HG03520 (cell line): ENCODE measurements around the gene DLK2.

Source experiments
- ATAC-seq: cut with Tn5 transposase; IDR thresholded peaks from one replicate; pipeline ENCODE4 v1.9.1; 2021; ENCODE audit warnings: mild to moderate bottlenecking, moderate library complexity; ENCODE audit not compliant: unreplicated experiment

The DLK2 gene

DNA sequence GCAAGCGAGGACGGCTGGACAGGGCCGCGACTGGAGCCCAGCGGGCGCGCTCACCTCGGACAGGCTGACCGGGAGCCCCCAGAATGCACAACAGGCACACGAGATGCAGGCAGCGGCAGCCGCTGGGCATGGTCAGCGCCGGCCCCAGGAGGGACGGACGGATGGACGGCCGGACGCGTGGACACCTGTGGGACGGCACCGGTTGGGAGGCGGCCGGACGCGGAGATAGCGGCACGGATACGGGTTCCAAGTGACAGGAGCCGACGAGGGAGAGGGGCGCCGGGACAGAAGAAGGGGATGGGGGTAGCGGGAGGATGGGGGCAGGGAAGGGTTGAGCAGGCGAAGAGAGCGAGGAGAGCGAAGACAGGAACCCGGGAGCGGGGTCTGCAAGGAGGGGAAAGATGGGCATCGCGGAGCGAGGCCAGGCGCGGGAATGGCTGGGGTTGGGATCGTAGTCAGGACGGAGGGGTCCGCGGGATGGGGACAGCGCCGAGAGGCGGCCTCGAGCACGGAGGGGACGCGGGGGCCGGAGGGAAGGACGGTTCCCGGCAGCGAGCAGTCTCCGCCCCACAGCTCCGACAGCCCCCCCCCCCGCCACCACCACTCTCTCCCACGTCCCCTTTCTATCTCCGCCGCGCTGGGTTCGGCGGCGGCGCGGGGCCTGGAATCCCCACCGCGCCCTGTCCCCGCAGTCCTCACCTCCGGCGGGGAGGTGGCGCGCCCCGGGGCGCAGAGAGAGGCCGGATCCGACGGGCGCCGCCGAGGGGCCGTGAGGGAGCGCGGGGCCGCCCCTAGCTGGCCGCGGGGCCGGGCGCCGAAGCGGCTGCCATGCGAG is 435 bp downstream of the DLK2 start:
- ATAC-seq: no peak

GRCh38 chr6:43454290-43454695 is 1.1 kb downstream of the DLK2 start:
- no peak for ATAC-seq

DNA sequence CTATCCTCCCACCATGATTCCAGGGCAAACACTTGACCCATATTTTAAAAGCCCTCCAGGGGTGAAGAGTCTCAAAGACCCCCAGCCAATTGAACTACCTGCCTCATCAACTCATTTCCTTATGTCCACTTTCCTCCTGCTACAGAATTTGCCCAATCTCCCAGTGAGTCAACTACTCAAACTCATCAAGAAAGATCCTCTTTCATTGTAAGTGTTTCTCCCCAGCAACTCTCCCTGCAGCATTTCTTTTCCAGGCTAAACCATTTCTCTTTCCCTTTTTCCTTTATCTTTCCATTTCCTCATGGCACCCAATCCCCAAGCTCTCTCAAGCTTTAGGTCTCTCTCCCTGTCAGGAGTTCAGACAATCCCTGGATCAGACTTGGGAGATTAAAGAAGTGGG is 1.5 kb downstream of the DLK2 start:
- ATAC-seq: no peak

DNA sequence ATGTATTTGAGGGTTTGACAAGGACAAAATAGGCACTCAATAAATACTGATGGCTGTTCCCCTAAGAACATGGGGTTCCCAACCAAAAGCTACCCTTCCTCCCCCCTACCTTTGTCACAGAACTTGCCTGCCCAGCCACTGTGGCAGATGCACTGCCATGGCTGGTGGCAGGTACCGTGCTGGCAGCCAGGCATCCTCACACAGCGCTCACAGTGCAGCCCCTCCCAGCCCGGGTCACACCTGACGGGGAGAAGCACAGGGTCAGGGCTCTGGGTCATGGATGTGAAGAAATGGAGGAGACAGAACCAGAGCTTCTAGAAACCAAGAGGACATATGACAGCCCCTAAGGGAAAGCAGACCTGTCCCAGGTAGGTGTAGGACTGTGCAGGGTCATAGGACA is 2.5 kb downstream of the DLK2 start:
- no peak for ATAC-seq

- ATAC-seq: no peak
These were observed 3.4 kb downstream of the DLK2 start for GRCh38 chr6:43451939-43452338.

GRCh38 chr6:43451348-43451747 is 4.0 kb downstream of the DLK2 start:
- ATAC-seq: no peak

DNA sequence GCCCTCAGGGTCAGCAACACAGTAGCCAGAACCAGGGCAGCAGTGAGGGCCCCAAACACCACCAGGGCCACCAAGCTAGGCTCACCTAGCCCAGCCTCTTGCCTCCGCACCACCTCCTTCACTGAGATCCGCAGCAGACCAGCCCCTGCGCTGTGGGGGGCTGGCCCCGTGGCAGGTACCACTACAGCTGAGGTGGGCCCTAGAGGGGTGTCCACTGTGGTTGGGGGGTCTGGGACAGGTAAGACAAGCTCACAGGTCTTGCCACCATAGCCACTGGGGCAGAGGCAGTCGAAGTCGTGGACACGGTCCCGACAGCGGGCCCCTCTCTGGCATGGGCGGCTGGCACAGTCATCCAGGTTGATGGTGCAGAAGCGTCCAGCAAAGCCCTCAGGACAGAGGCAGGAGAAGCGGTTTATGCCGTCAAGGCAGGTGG is 4.6 kb downstream of the DLK2 start:
- no peak for ATAC-seq

GRCh38 chr6:43448916-43449315 is 6.4 kb downstream of the DLK2 start:
- ATAC-seq: no peak

DNA sequence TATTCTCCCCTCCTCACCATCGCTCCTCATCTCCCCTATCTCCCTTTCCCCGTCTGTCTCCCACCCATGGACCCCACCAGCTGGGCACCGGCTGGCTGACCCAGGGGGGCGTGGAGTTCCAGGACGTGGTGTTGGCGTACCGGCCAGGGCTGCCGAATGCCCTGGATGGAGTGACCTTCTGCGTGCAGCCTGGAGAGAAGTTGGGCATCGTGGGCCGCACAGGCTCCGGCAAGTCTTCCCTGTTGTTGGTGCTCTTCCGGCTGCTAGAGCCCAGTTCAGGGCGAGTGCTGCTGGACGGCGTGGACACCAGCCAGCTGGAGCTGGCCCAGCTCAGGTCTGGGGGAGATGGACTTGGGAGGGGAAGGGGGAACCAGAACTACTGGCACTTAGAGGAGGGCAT is 7.7 kb downstream of the DLK2 start:
- no peak for ATAC-seq

- no peak for ATAC-seq
These were observed 9.8 kb downstream of the DLK2 start for GRCh38 chr6:43445576-43445975.

DNA sequence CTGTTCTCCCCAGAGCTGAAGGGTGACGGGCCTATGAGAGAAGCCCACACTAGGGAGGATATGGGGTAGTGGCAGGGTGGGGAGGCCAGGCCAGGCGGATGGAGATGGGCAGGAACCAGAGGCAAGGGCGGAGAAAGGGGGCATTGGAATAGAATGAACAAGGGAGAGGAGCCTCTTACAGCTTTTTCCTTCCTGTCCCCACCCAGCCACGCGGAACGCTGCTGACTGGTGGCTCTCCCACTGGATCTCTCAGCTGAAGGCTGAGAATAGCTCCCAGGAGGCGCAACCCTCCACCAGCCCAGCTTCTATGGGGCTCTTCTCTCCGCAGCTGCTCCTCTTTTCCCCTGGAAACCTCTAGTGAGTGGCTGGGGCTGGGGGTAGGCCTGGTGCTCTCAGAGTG is 10.8 kb downstream of the DLK2 start:
- ATAC-seq: no peak

DNA sequence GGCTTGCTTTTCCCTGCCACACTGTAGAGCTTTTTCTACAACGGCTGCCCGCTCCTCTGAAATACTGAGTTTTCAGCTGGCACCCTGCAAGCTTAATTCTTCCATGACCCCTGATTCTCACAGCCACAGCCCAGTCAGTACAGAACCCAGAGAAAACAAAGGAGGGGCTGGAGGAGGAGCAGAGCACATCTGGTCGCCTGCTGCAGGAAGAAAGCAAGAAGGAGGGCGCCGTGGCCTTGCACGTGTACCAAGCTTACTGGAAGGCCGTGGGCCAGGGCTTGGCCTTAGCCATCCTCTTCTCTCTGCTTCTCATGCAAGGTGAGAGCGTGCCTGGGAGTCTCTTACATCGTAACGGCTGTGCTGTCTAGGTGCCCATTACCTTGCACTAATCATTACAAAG is 11.3 kb downstream of the DLK2 start:
- no peak for ATAC-seq

DNA sequence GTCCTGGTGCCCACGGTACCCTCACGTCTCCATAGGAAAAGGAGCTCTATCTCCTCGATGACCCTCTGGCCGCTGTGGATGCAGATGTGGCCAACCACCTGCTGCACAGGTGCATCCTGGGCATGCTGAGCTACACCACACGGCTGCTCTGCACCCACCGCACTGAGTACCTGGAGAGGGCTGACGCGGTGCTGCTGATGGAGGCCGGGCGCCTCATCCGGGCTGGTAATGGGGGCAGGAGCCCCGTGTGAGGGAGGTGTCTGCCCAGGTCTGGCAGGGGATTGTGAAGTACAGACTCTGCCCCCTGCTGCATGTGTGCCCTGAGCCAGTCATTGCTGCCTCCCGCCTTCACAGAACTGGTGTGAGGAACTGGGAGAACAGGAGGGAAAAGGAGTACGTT is 12.4 kb downstream of the DLK2 start:
- ATAC-seq: no peak

GRCh38 chr6:43437700-43438099 is 17.6 kb downstream of the DLK2 start:
- no peak for ATAC-seq

GRCh38 chr6:43436577-43437282 is 18.6 kb downstream of the DLK2 start:
- no peak for ATAC-seq

DNA sequence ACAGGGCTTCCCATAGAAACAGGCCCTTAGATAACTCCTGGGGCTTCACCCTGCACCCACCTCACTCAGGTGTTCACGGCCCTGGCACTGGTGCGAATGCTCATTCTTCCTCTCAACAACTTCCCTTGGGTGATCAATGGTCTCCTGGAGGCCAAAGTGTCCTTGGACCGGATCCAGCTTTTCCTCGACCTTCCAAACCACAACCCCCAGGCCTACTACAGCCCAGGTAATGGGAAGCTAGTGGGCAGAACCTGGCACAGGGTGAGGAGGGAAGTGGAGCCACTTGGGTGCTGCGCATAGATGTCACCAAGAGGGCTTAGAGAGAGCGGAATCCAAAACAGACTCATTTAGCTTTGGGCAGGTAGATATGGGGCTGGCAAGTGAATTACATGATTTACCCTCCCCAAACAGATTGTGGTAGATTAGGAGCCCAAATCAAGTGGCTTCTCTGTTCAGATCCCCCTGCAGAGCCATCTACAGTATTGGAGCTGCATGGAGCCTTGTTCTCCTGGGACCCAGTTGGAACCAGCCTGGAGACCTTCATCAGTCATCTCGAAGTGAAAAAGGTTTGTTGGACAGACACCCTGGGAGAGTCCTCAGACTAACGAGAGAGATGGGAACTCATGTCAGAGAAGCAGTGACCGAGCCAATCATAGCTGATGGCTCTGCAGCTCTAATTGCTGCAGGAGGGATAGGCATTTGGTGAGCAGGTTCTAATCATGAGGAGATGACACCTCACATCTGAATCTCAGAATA is 19.5 kb downstream of the DLK2 start:
- ATAC-seq: no peak

GRCh38 chr6:43434943-43435342 is 20.4 kb downstream of the DLK2 start:
- ATAC-seq: no peak

- no peak for ATAC-seq
These were observed 21.1 kb downstream of the DLK2 start for GRCh38 chr6:43434001-43434840.

DNA sequence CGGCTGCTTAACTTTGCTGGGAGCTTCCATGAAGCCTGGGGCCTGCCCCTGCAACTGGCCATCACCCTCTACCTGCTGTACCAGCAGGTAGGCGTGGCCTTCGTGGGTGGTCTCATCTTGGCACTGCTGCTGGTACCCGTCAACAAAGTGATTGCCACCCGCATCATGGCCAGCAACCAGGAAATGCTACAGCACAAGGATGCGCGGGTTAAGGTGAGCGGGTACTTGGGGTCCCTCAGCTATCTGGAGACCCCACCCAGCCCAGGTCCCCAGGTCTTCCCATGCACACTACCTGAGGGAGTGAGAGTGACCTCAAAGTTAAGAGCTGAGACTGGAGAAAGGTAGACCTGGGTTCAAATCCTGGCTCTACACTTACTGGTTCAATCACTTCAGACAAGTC is 22.2 kb downstream of the DLK2 start:
- no peak for ATAC-seq

DNA sequence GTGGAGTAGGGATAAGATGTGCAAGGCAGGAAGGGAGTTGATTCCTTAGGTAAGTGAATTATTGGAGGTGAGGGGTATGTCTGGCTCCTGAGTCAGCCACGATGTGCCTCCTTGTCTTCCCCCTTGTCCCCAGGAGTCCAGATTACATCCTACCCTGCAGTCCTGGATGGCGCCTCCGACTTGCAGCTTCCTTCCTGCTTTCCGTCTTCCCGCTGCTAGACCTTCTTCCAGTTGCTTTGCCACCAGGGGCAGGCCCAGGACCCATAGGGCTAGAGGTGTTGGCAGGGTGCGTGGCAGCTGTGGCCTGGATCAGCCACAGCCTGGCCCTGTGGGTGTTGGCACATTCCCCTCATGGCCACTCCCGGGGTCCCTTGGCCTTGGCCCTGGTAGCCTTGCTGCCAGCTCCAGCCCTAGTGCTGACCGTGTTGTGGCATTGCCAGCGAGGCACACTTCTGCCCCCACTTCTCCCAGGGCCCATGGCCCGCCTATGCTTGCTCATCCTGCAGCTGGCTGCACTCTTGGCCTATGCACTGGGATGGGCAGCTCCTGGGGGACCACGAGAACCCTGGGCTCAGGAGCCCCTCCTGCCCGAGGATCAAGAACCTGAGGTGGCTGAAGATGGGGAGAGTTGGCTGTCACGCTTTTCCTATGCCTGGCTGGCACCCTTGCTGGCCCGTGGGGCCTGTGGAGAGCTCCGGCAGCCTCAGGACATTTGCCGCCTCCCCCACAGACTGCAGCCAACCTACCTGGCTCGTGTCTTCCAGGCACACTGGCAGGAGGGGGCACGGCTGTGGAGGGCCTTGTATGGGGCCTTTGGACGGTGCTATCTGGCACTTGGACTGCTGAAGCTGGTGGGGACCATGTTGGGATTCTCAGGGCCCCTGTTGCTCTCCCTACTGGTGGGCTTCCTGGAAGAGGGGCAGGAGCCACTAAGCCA is 23.1 kb downstream of the DLK2 start:
- no peak for ATAC-seq
